T-helper 1 cell treated with Interleukin-12 subunit alpha and Interleukin-12 subunit beta and Interleukin-4 antibody, amounts not matched to agents 30 μg/mL and 1 μg/mL, for 36 hours (primary cell): Measurements from ENCODE around the gene ALLC.
"Not testable (repeated sequence)": the region's sequence is repeated elsewhere in the genome, so short reads cannot be mapped to it uniquely, and the experiment has no call there.

Experiments used
- H3K27ac Mint-ChIP-seq: one replicate; pipeline ENCODE4 v1.8.0; 2021; ENCODE audit warnings: mild to moderate bottlenecking, mixed read lengths
- H3K27me3 Mint-ChIP-seq: one replicate; pipeline ENCODE4 v1.8.0; 2021; ENCODE audit warnings: low read depth, mixed read lengths
- H3K36me3 Mint-ChIP-seq: one replicate; pipeline ENCODE4 v1.8.0; 2021; ENCODE audit warnings: low read depth, mixed read lengths
- H3K4me1 Mint-ChIP-seq: one replicate; pipeline ENCODE4 v1.8.0; 2021; ENCODE audit warnings: low read depth, mixed read lengths
- H3K4me3 Mint-ChIP-seq: one replicate; pipeline ENCODE4 v1.8.0; 2021; ENCODE audit warnings: mild to moderate bottlenecking, moderate library complexity, mixed read lengths
- H3K9me3 Mint-ChIP-seq: one replicate; pipeline ENCODE4 v1.8.0; 2021; ENCODE audit warnings: mixed read lengths

Gene ALLC

GRCh38 chr2:3651691-3652648, 6.0 kb upstream of the ALLC start:
- peaks cover 4% of the 10 kb centered on the region for H3K27me3 Mint-ChIP-seq
- H3K9me3 Mint-ChIP-seq: no peaks in the 10 kb centered on the region
- H3K27ac Mint-ChIP-seq: peak overlapping the region; percentile 77
- H3K4me3 Mint-ChIP-seq: peak overlapping the region; percentile 80
- no peaks in the 10 kb centered on the region for H3K36me3 Mint-ChIP-seq
- peaks cover 10% of the 10 kb centered on the region for H3K4me1 Mint-ChIP-seq

- Mint-ChIP-seq H3K4me1 (peaks cover 10% of the 10 kb centered on the region), H3K27ac (no peak overlapping the region), H3K27me3 (peaks cover 4% of the 10 kb centered on the region), H3K4me3 (no peak overlapping the region), H3K9me3 (no peaks in the 10 kb centered on the region), H3K36me3 (no peaks in the 10 kb centered on the region)
Measured at GRCh38 chr2:3652896-3653625, 4.9 kb upstream of the ALLC start.

DNA sequence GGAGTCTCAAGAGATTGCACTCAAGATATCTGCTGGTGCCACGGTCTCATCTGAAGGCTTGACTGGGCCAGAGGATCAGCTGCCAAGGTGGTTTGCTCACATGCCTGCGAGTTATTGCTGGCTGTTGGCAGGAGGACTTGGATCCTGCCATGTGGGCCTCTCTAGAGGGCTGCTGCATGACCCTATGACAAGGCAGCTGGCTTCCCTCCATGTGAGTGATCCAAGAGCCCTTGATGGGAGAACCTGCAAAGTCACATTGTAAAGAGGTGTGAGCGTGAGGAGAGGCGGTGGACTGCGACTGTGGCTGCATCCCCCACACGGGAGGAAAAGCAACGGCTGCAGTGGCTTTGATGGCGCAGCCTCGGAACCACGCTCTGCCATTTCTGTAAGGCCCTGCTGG, 4.0 kb upstream of the ALLC start:
- Mint-ChIP-seq H3K36me3 (no peaks in the 10 kb centered on the region), H3K27me3 (peaks cover 4% of the 10 kb centered on the region), H3K9me3 (no peaks in the 10 kb centered on the region), H3K4me3 (no peak overlapping the region), H3K27ac (no peak overlapping the region), H3K4me1 (peaks cover 10% of the 10 kb centered on the region)

GRCh38 chr2:3654531-3655225, 3.3 kb upstream of the ALLC start:
- Mint-ChIP-seq H3K4me1 (peaks cover 10% of the 10 kb centered on the region), H3K4me3 (no peak overlapping the region), H3K36me3 (no peaks in the 10 kb centered on the region), H3K27ac (no peak overlapping the region), H3K9me3 (no peaks in the 10 kb centered on the region), H3K27me3 (peaks cover 4% of the 10 kb centered on the region)

GRCh38 chr2:3655871-3656761, 1.9 kb upstream of the ALLC start:
- H3K4me3 Mint-ChIP-seq: no peak overlapping the region
- no peak overlapping the region for H3K27ac Mint-ChIP-seq
- H3K36me3 Mint-ChIP-seq: no peaks in the 10 kb centered on the region
- peaks cover 6% of the 10 kb centered on the region for H3K4me1 Mint-ChIP-seq
- H3K9me3 Mint-ChIP-seq: no peaks in the 10 kb centered on the region
- H3K27me3 Mint-ChIP-seq: no peaks in the 10 kb centered on the region

DNA sequence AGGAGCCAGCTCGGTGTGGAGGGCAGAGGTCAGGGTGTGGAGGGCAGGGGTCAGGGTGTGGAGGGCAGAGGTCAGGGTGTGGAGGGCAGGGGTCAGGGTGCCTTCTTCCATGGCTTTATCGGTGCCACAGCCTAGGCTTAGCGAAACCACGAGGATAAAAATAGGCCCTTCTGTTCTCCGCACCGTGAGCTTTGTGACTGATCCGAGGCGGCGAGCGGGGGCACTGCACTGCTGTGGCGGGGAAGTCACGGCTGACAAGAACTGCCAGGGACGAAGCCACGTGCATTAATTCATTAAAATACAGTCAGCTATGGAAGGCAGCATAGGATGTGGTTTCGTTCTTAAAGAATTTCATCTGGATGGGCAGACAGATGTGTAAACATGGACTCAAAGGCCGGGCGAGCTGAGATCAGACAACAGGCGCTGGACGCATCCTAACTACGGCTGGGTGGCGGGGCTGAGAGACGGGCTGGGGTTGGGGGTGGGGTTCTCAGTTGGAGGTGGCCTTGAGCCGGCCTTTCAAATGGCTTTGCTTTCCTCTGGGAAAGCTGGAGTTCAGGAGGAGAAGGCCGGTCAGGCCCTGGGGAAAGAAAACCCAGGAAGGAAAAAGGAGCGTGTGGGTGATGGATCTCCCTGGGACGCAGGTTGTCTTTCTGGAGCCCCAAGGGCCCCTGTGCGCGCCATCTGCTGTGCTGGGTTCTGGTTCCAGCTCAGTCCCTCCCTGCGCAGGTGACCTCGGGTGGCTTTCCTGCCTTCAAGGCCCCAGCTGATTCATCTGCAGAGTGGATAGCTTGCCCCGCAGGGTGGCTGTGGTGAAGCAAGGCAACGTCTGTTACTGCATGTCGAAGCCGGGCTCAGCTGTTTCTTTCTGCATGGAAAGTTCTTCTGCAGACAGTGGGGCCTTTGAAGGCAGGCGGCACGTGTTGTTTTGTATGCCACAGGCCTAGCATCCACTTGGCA, 958 bp upstream of the ALLC start:
- H3K4me1 Mint-ChIP-seq: no peaks in the 10 kb centered on the region
- H3K27ac Mint-ChIP-seq: no peak overlapping the region
- no peaks in the 10 kb centered on the region for H3K9me3 Mint-ChIP-seq
- no peak overlapping the region for H3K4me3 Mint-ChIP-seq
- no peaks in the 10 kb centered on the region for H3K36me3 Mint-ChIP-seq
- no peaks in the 10 kb centered on the region for H3K27me3 Mint-ChIP-seq

DNA sequence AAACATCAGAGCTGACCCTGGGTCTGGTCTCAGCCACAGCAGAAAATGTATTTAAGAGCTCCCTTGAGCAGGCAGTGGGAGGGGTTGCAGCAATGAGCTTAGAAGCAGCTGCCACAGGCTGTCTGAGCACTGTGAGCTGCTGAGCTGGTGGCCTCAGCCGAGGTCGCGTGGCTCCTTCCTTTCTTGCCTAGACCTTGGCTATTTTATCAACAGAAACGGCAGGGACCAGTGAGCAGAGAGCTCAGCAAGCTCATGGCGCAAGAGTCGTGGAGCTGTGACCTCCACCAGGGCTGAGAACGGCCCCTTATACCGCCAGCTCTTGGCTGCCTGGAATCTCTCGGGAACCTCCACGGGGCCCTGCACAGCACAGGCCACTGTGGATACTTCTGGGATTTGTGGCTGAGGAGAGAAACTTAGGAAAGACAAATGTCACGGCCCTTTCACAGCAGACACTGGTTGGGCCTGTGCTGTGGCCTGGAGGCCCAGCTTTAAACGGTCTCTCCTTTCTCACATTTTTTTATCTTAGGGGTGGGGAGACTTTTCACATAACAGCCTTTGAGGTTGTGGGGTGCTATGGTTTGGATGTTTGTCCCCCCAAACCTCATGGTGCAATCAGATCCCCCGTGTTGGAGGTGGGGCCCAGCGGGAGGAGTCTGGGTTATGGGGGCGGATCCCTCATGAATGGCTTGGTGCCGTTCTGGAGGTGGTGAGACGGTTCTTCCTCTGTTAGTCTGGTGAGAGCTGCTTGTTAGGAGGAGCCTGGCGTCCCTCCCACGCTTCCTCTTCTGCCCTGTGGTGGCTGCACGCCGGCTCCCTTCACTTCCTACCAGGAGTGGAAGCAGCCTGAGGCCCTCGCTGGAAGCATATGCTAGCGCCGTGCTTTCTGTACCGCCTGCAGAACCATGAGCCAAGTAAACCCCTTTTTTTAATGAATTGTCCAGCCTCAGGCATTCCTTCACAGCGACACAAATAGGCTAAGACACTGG, 1.7 kb downstream of the ALLC start:
- no peak overlapping the region for H3K27ac Mint-ChIP-seq
- H3K36me3 Mint-ChIP-seq: no peaks in the 10 kb centered on the region
- no peaks in the 10 kb centered on the region for H3K27me3 Mint-ChIP-seq
- H3K4me3 Mint-ChIP-seq: no peak overlapping the region
- H3K4me1 Mint-ChIP-seq: no peaks in the 10 kb centered on the region
- H3K9me3 Mint-ChIP-seq: no peaks in the 10 kb centered on the region

DNA sequence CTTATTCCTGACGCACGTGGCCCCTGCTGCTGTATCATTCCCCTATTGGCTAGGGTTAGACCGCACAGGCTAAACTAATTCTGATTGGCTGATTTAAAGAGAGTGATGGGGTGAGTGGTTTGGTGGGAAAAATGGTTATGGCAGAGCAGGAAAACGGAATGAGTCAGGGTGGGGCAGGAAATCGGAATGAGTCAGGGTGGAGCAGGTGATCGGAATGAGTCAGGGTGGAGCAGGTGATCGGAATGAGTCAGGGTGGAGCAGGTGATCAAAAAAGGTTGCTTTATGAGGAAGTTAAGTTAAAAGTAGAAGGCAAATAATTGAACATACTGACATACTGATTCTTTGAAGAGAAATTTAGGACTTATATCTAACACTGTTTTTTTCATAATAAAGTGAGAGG, 2.6 kb downstream of the ALLC start:
- H3K27ac Mint-ChIP-seq, H3K27me3 Mint-ChIP-seq, H3K4me1 Mint-ChIP-seq, H3K36me3 Mint-ChIP-seq, H3K4me3 Mint-ChIP-seq, H3K9me3 Mint-ChIP-seq: not testable (repeated sequence)

DNA sequence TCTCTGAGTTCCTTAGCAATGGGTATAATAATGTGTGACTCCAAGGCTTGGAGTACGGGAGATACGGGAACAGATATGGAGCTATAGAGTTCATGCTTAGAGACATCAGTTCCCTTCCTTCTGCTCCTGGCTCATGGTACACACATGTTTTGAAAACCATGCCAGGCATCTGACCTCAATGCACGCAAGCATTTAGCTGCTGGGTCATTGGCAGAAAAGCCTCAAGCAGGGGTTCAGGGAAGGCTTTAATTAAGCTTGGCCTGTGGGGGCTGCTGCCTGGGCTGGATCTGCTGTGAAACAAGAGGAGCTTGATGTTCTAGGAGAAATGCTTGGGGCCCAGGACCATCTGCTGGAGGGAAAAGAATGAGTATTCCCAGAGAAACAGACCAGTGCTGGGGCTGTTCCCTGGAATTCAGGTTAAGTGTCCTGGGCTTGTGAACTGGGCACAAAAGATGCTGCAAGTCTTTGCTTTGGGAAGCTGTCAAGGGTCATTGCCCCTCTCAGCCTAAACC, 3.2 kb downstream of the ALLC start:
- H3K4me3 Mint-ChIP-seq: no peak overlapping the region
- H3K9me3 Mint-ChIP-seq: no peaks in the 10 kb centered on the region
- H3K27ac Mint-ChIP-seq: no peak overlapping the region
- H3K4me1 Mint-ChIP-seq: no peaks in the 10 kb centered on the region
- no peaks in the 10 kb centered on the region for H3K36me3 Mint-ChIP-seq
- no peaks in the 10 kb centered on the region for H3K27me3 Mint-ChIP-seq

- Mint-ChIP-seq H3K27me3 (no peaks in the 10 kb centered on the region), H3K36me3 (no peaks in the 10 kb centered on the region), H3K27ac (no peak overlapping the region), H3K4me3 (no peak overlapping the region), H3K4me1 (no peaks in the 10 kb centered on the region), H3K9me3 (no peaks in the 10 kb centered on the region)
Measured at GRCh38 chr2:3662239-3662638, 4.2 kb downstream of the ALLC start.

DNA sequence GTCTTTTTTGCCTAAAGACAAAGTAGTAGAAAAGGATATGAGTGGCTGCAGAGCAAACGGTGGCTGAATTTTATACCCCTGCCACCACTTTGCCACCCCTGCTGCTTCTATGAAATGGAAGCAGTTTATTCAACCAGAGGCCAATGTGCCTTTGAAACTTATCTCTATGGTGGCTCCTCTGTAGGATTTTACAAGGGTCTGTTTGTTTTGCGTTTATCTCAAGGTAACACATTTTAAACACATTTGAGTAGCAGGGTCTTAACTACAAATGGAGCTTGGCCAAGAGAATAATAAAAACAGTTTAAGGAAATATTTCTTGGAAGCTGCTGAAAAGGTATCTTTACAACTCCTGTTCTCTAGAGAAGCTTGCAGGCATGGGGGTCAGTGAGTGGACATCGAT, 6.1 kb downstream of the ALLC start:
- no peak overlapping the region for H3K27ac Mint-ChIP-seq
- H3K4me1 Mint-ChIP-seq: no peaks in the 10 kb centered on the region
- H3K9me3 Mint-ChIP-seq: no peaks in the 10 kb centered on the region
- H3K36me3 Mint-ChIP-seq: no peaks in the 10 kb centered on the region
- no peaks in the 10 kb centered on the region for H3K27me3 Mint-ChIP-seq
- no peak overlapping the region for H3K4me3 Mint-ChIP-seq

DNA sequence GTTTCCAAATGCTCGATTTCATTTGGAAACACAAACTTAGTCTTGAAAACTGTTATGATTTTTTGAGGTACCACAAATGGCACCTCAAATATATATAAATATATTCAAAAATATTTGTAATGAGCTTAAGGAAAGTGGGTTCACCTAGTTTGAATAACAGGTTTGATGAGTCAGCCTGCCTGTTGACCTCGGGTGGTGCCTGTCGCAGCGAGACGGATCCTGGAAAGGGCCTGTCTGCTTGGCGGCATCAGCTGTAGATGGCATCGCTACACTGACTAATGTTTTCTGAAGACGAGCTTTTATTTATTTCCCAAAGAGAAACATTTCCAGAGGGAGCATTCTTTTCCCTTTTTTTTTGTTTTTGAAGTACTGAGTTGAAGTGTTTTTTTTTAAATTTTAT, 6.9 kb downstream of the ALLC start:
- no peaks in the 10 kb centered on the region for H3K4me1 Mint-ChIP-seq
- H3K27ac Mint-ChIP-seq: no peak overlapping the region
- no peaks in the 10 kb centered on the region for H3K36me3 Mint-ChIP-seq
- no peaks in the 10 kb centered on the region for H3K9me3 Mint-ChIP-seq
- H3K27me3 Mint-ChIP-seq: no peaks in the 10 kb centered on the region
- no peak overlapping the region for H3K4me3 Mint-ChIP-seq
